GM21515 (cell line): ENCODE measurements around the gene PSMB4.
A peak's percentile ranks its signal among the peaks of the same experiment; 100 is the strongest.
"Not testable (repeated sequence)": the region's sequence is repeated elsewhere in the genome, so short reads cannot be mapped to it uniquely, and the experiment has no call there.

Experiments used
- ATAC-seq: cut with Tn5 transposase; IDR thresholded peaks from one replicate; pipeline ENCODE4 v1.9.1; 2021; ENCODE audit not compliant: unreplicated experiment

PSMB4 gene

DNA sequence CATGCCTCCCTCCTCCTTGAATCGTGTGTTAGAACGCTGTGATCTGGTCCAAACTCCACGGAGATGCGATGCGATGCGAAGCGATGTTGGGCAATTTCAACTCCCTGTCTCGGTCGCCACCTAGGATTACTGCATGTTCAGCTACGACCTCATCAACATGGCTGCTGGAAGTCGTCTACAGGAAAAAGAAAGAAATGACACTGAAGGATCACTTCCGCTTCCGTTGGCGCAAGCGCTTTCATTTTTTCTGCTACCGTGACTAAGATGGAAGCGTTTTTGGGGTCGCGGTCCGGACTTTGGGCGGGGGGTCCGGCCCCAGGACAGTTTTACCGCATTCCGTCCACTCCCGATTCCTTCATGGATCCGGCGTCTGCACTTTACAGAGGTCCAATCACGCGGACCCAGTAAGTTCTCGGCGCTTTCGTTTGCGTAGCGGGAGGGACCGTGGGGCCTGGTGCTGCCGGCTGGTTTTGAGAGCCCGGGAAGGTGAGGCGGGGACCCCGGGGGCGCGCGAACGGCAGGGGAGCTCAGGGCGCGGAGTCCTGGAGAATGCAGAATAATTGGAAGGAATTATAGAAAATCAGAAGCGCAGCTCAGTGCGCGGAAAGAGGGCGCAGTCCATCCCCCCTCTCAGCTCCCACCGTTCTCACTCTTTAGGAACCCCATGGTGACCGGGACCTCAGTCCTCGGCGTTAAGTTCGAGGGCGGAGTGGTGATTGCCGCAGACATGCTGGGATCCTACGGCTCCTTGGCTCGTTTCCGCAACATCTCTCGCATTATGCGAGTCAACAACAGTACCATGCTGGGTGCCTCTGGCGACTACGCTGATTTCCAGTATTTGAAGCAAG, at the start of gene PSMB4:
Gene PSMB4 (plus strand): TSS at position 250 of the 848 bp plus-strand sequence. CDS start 15 bp downstream, at position 265.
- ATAC-seq, result peak; percentile 67

DNA sequence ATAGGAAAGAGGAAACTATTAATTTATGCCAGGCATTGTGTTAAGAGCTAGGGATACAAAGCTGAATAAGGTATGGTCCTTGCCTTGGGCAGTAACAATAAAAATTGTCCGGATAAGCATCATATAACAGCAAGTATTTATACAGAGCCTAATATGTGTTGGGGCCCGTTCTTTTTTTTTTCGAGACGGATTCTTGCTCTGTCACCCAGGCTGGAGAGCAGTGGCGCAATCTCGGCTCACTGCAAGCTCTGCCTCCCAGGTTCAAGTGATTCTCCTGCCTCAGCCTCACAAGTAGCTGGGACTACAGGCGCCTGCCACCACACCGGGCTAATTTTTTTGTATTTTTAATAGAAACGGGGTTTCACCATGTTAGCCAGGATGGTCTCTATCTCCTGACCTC, 49.0 kb upstream of the PSMB4 start:
- not testable (repeated sequence) for ATAC-seq

DNA sequence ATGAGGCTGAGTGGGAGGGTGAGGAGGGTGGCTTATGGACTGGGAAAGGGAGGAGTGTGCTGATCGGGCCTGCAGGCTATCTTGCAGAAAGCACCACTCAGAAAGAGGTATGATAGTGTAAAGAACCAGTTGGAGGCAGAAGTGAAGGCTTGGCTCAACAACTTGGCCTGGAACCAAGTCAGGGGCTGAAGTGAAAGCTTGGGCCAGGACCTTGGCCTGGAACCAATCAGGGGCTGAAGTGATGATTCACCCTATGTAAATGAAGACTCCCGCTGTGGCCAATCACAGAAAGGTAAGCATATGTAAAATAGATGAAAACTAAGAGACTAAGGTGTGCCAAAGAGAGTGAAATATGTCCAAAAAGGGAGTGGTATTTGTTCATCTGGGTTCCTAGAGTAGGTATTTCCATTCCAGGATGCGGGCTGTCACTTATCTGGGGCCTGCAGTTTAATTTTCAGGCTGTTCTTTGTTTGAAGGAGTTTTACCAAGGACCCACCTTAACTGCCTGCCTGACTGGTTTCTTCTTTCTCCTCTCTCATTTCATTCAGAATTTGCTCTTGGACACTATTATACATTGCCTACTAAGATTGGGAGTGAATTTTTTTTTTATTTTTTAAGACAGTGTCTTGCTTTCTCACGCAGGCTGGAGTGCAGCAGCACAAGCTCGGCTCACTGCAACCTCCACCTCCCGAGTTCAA, 47.2 kb upstream of the PSMB4 start:
- no peak for ATAC-seq

DNA sequence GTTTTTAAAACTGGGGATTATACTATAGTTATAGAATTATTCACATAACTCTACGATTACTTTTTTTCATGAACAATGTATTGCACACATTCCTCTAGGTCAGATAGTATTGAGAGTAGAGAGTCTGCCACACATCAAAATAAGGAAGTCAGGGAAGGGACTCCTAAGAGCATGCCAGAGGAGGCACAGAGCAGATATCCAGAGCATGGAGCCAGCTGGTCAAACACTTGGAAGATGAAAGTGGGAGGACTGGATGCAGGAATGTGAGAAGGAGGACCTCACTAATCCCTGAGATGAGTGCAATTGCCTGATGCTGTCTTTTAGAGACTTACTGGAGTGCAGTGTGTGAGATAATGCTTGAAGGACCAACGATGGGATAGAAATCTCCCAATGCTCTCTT, 42.7 kb upstream of the PSMB4 start:
- no peak for ATAC-seq

DNA sequence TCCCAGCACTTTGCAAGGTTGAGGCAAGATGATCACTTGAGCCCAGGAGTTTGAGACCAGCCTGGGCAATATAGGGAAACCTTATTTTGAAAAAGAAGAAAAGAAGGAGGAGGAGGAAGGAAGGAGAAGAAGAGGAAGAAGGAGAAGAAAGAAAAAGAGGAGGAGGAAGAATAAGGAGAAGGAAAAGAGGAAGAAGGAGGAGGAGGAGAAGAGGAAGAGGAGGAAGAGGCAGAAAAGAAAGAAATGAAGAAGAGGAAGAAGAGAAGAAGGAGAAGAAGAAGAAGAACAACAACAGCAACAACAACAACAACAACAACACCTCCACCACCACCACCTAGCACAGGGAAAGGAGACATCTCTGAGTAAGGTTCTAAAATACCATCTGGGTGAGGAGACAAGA, 37.5 kb upstream of the PSMB4 start:
- ATAC-seq, result no peak

DNA sequence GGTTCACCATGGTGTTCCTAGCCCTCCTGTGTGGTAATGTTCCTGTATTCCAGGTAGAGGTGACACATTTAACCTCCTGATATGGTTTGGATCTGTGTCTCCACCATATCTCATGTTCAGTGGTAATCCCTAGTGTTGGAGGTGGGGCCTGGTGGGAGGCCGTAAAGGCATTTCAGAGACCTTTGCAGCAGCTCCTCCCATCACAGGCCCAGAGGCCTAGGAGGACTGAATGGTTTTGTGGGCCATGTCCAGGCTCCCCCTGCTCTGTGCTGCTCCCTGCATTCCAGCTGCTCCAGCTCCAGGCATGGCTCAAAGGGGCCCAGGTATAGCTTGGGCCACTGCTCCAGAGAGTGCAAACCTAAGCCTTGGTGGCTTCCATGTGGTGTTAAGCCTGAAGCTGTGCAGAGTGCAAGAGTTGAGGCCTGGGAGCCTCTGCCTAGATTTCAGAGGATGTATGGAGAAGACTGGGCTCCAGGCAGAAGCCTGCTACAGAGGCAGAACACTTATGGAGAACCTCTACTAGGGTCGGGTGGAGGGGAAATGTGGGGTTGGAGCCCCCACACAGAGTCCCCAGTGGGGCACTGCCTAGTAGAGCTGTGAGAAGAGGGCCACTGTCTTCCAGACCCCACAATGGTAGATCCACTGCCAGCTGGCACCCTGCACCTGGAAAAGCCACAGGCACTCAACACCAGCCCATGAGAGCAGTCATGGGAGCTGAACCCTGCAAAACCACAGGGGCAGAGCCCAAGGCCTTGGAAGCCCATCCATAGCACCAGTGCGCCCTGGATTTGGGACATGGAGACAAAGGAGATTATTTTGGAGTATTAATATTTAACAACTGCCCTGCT, 36.8 kb upstream of the PSMB4 start:
- no peak for ATAC-seq

DNA sequence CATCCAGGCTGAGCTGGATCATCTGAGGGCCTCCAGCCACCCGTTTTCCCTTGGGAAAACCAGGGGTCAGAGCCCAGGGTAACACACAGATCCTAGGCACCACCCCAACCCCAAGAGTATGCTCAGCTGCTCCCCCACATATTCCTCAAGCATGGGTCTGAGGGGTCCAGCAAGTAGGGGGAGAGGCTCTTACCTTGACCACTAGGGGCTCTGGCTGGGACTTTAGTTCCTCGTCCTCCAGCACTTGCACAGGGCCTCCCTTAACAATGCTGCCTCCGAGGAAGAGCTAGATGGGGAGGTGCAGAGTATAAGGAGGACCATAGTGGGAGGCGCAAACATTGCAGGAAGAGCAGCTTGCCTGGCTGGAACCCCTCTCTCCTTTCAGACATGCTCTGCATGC, 34.4 kb upstream of the PSMB4 start:
- no peak for ATAC-seq

DNA sequence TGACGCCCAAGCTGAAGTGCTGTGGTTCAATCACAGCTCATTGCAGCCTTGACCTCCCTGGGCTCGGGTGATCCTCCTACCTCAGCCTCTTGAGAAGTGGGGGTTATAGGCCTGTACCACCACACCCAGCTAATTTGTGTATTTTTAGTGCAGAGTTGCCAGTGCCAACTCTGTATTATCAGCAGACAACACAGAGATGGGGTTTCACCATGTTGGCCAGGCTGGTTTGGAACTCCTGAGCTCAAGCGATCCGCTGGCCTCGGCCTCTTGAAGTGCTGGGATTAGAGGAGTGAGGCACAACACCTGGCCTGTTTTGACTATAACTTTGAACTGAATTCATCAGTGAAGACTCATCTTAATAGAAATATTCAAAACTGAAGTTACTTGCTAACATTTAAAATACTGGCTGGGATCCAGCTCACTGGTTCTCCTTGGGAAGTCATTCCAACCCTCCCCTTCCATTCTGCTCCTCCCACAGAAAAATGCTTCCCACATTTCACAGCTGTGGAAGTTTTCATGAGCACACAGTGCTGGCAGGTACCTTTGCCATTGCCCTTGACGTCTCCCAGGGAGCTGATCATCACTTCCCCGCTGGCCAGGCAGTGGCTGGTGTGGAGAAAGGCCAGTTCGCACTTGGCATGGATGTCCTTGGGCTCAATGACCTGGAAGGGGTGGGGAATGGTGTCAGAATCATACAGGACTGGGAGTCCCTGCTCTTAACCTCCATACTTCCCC, 31.5 kb upstream of the PSMB4 start:
- ATAC-seq, result no peak

DNA sequence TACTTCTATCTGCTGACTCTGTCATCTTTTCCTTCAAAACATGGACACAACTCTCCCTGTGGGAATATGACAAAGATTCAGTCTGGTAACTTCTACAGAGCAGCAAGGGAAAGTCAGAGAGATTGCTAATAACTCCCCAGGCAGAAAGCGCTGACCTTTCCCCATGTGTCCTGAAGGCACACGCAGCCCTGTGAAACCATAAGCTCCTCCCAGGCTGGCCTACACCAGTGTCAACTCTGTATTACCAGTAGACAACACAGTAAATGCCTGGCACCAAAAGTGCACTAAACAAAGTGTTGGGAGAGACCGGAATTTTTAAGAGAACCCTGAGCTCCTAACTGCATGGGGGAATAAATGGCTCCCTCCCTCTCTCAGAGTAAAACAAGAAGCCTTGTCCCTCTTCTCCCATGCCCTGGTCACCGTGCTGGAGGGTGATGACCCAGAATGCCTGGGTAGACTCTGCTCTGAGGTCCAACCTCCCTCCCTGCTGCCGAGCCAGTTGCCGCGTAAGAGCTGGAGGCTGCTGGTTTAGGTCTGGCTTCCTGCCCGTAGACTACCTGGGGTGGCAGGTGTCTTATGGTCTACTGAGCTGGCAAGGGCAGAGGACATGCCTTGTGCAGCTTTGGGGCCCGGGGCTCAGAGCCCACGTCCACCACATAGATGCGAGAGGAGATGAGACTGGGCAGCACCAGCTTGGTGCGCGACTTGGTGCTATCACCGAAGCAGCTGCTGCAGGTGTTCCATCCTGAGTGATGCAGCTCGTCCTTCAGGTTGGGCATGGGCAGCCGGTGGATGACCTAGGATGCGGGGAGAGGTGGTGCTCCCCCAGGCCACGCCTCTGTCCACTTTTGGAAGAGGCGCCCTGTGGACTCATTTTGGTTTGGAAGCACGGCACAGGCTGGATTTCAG, 30.7 kb upstream of the PSMB4 start:
- ATAC-seq, result no peak

DNA sequence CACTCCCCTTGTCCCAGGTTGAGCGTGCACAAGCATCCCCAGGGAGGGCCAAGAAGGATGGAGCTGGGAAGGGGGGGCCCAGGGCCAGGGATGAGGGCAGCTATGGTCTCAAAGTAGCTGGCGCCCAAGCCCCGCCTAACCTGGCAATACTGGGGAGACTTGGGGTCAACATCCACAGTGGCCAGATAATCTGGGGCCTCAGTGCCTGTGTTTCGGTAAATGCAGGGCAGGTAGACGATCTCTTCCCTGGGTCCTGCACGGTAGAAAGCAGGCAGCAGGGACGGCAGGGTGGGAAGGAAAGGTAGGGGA, 30.1 kb upstream of the PSMB4 start:
- no peak for ATAC-seq

DNA sequence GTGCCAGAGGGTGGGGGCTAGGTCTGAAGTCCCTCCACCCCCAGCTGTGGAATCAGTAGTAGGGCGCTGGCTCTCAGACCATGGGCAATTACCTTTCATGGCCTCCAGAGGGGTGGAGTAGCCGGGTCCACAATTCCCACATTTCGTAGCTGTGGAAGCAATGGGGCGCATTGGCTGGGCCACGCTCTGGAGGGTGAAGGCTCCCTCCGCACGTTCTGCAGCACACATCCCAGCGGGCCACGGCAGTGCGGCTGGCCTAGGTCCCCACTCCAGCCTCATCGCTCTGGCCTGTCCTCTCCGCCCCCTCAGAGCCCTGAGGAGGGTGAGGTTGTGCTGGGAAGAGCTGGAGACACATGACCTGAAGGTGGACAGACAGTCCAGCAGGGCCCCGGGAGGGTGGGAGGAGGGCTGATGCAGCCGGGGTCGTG, 29.7 kb upstream of the PSMB4 start:
- ATAC-seq, result no peak

DNA sequence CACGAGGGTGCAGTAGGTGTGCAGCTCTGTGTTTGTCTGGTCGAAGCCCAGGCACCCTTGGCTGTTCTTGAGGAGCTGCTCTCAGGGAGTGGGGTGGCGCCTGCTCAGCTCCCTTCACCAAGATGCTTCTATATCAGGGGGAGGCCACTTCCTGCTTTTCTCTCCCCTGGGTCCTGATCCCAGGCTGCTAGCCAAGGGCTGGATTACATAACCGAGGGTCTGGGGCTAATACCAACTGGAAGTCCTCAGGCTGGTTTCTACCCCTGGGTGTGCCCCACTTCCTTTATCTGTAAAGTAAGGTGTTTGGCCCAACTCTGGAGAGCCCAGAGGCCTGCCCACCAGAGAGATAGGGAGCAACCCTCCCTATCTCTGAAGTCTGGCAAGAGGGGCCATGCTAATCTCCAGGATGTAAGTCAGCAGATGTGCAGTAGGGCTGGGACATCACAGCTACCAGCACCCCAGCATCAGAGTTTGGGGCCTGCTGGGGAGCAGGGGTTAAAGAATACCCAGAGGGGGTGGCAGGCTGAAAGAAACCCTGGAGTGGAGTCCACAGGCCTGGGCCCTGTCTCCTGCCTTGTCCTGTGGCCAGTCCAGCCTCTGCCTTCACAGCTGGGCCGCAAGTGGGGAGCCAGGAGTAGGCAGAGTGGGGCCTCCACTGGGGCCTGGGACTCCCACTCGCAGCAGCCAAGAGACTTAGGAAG, 29.0 kb upstream of the PSMB4 start:
- no peak for ATAC-seq

DNA sequence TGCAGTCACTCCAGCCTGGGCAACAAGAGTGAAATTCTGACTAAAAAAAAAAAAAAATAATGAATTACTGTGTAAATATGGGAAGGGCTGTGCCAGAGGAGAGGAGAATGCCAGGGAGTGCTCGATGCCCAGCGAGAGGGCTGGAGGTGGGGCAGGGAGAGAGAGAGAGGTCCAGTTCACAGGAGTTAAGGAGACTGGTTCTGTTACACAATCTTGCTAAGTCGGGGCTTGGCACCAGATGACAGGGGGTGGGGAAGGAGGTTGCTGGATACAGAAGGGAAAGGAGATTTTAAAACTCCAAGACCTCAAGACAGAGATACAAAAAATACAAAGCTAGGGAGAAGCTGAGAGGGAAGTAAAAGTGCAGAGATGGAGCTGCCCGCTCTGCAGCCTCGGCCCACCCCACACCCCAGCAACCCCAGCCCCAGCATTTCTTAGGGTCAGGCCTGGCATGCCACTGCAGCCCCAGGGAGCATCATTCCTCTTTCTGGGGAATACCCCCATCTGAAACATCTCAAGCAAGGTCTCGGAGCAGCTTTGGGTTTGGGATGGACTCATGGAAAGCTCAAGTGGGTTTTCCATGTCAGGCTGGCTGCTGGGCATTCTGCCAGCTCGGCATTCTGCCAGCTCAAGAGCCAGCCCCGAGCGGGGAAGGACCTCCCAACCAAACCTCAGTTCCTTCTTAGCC, 27.9 kb upstream of the PSMB4 start:
- no peak for ATAC-seq

DNA sequence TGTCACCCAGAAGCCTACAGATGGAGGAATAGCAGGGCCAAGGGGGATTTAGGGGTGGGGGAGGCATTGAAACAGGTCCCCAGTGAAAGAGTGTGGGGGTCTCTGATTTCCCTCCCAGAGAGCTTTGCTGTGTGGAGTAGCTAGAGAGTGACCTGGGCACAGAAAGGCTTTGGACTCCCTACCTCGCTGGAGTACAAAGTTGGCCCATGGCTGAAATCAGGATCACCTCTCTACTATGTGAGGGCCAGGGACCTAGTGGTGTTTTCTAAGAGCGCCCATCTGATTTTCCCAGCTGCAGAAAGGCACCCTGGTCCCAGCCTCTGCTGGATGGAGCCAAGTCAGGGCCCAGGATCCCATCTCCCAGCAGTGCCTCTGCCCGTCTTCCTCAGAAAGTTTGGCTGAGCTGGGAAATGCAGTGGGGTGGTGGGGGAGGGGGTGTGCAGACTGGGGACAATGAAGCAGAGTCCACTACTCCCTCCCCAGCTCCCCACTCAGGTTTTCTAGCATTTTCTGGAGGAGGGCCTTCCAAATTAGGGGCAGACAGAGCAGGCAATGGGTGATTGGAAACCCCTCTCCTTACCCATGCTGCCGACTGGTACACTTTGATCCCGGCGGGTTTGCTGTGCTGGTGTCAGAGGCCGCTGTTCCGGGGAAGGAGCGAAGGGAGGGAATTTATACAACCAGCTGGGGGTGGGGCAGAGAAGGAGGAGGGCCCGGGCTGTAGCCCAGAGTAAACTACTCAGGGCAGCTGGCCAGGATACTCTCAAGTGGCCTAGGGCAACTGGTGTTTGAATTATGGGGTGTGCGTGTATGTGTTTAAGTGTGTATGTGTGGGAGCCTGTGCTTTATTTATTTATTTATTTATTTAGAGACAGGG, 27.1 kb upstream of the PSMB4 start, which contains the start of gene SELENBP1:
Gene SELENBP1 (minus strand): TSS at position 648 of the 877 bp plus-strand sequence. CDS start 64 bp downstream, at position 584.
- ATAC-seq, result no peak

DNA sequence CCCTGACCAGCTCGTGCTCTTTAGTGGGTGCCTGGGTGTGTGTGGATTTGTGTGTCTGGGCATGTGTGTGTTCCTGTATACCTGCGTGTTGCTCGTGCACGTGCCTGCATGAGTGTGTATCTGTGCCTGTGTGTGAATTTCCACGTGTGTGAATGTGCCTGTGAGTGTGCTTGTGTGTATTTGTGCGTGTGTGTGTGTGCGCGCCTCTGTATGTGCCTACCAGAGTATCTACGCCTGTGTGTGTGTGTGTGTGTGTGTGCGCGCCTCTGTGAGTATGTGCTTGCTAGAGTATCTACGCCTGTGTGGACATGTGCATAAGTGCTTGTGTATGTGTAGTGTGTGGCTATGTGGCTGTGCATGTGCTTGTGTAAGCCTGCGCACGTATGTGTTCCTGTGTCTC, 26.2 kb upstream of the PSMB4 start:
- ATAC-seq, result no peak

DNA sequence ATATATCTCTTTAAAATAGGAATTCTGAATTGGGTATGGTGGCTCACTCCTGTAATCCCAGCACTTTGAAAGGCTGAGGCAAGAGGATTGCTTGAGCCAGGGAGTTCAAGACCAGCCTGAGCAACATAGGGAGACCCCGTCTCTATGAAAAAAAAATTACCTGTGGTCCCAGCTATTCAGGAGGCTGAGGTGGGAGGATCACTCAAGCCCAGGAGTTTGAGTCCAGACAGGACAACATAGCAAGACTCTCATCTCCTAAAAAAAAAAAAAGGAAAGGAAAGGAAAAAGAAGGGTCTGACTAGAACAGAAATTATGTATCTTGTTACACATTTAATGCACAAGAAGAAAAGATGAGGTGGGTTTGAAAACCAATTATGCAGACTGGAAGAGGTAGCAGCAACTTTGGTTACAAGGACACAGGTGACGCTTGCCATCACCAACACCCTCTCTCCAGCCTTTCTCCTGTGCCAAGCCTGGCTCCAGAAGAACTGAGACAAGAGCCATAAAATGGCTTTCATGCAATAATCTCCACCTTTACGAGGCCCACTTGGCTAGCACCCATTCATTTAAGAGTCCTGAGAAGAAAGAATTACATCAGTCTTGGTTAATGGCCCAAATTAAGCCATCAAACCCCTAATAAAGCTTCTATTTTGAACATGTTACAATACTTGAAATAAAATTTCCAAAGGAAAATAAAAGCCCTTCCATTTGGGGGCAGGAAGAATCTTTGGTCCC, 22.1 kb upstream of the PSMB4 start:
- ATAC-seq, result no peak

DNA sequence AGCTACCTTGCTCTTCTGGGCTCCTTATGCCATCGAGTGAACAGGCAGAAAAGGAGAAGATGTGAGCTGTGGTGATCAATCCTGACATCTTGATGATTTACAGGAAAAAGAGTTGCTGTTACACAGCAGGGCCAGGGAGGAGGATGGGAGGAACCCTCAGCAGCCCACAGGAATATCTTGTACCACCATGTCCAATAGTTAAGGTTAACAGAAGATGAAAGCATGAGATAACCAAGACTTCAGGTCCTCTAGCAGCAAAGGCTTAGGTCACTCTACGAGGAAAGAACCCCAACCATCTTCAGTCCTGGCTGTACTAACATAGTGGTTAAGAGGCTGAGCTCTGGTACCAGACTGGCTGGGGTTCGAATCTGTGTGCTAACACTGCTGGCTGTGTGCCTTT, 14.8 kb upstream of the PSMB4 start:
- ATAC-seq, result no peak
